ENCODE data around the gene ARFGEF2. TPM values are rescaled to one million over a fixed set of nuclear protein-coding genes. Genes with fewer than 3 reads are reported as not detected.
A peak's percentile ranks its signal among the peaks of the same experiment; 100 is the strongest.

ARFGEF2 gene
- total and polyA plus RNA-seq, 10 of the 15 experiments (the other 5 are each of a cell fraction or from before 2014, with no cell fraction given): 5.2 to 24.1 (median 17.7) TPM

- H3K4me2 ChIP-seq (ENCODE audit: control insufficient read depth, insufficient read depth): peak overlapping the region; percentile 85
- SMC1A ChIA-PET (ENCODE audit: uncharacterized antibody, unreplicated experiment): interaction anchor here (1.0 to 1.8 kb wide), 3 partner anchors 24 to 132 kb away, joined by 3 to 5 read pairs (median 5); no protein-coding TSS in a partner anchor
- POLR2A ChIA-PET: interaction anchor here (1.4 kb wide), 1 partner anchor 8 kb away, joined by 5 read pairs; the partner anchor contains the start of gene CSE1L
- DNase-seq (ENCODE audit: low read depth, low spot score) (peak; percentile 20), ATAC-seq (peak; percentile 86), FAIRE-seq (no peak)
- H3K9me3 ChIP-seq (replicated peaks; ENCODE audit: control insufficient read depth, insufficient read depth, low read length): no peaks in the 10 kb centered on the region; the same call in 2 of the 3 replicates
- BruUV-seq (replicated peaks): no TSS peak
- no peak overlapping the region for H3K9ac ChIP-seq (ENCODE audit: control insufficient read depth, insufficient read depth, low read length)
- no peak overlapping the region for H2AFZ ChIP-seq (ENCODE audit: control insufficient read depth, low read depth, low read length)
- CTCF ChIA-PET: interaction anchor here (1.0 to 1.7 kb wide), 2 partner anchors 25 kb away, joined by 3 to 5 read pairs; no protein-coding TSS in a partner anchor
- WGBS (ENCODE audit: insufficient coverage, insufficient replicate concordance, low lambda C conversion rate, missing lambda C conversion rate): 7% methylated on average over 4 of the region's 4 CpGs
- in situ Hi-C loops (cut with MboI) (no loop called here), intact Hi-C loops (cut with micrococcal nuclease; ENCODE audit: unreplicated experiment) (no loop called here)
- no peaks in the 10 kb centered on the region for H3K27me3 ChIP-seq (replicated peaks in 1 of 2; ENCODE audit: control insufficient read depth in 2 of 2, insufficient read depth in 2 of 2, low read length in 1 of 2)
- RAD21 ChIA-PET (ENCODE audit: unreplicated experiment): interaction anchor here (3.2 kb wide), 1 partner anchor 8 kb away, joined by 11 read pairs; the partner anchor contains the start of gene CSE1L
- H3K79me2 ChIP-seq (ENCODE audit: control insufficient read depth, insufficient read depth, low read length): peaks cover 88% of the 10 kb centered on the region
- peaks cover 24% of the 10 kb centered on the region for H3K4me1 ChIP-seq (ENCODE audit: control insufficient read depth, insufficient read depth, low read length)
- H3K36me3 ChIP-seq (ENCODE audit: control insufficient read depth in 2 of 2, insufficient read depth in 2 of 2, low read length in 1 of 2): peaks cover 2 to 11% of the 10 kb centered on the region in 2 experiments
- peak overlapping the region; percentile 45; the same call in 1 of the 2 replicates for H3K4me3 ChIP-seq
- 0 out of 2 replicates have a peak overlapping the region, but pooled peaks have one; percentile 0 for H3K27ac ChIP-seq (ENCODE audit: control insufficient read depth, insufficient read depth)
- H4K20me1 ChIP-seq (ENCODE audit: control insufficient read depth, insufficient read depth): peaks cover 3% of the 10 kb centered on the region
- no peak for TF ChIP-seq TCF3 (IDR thresholded peaks at IDR 0.05; ENCODE audit: borderline replicate concordance, insufficient read depth, low read depth, low read length)
- TF ChIP-seq SREBF2 (IDR thresholded peaks at IDR 0.05; ENCODE audit: low read length): no peak
- TF ChIP-seq MTA2 (IDR thresholded peaks at IDR 0.05; ENCODE audit: low read depth): peak; percentile 47; the same call in 1 of the 2 replicates
- TF ChIP-seq JUNB (IDR thresholded peaks at IDR 0.05): peak; percentile 57
- TF ChIP-seq ZBTB40 (IDR thresholded peaks at IDR 0.05; ENCODE audit: borderline replicate concordance): no peak
- TF ChIP-seq ZBED1 (IDR thresholded peaks at IDR 0.05; ENCODE audit: borderline replicate concordance): no peak
- TF ChIP-seq ZNF384 (IDR thresholded peaks at IDR 0.05; ENCODE audit: borderline replicate concordance, low read depth, low read length): no peak
- TF ChIP-seq PAX8 (IDR thresholded peaks at IDR 0.05): 0 out of 2 replicates have a peak, but pooled peaks have one; percentile 5
- peak; percentile 35; the same call in 1 of the 2 replicates for TF ChIP-seq ZNF24 (IDR thresholded peaks at IDR 0.05)
- TF ChIP-seq SKIL (IDR thresholded peaks at IDR 0.05; ENCODE audit: low read depth, poor library complexity, severe bottlenecking): peak; percentile 75
- TF ChIP-seq MXI1 (IDR thresholded peaks at IDR 0.05; ENCODE audit: low read depth, low read length): 0 out of 2 replicates have a peak, but pooled peaks have one; percentile 33
- TF ChIP-seq ATF7 (IDR thresholded peaks at IDR 0.05; ENCODE audit: low read depth): peak; percentile 42; the same call in 1 of the 2 replicates
- no peak for TF ChIP-seq RFX5 (IDR thresholded peaks at IDR 0.05; ENCODE audit: low read depth, low read length)
Observed at GRCh38 chr20:49054056-49054643, 132.6 kb downstream of the ARFGEF2 start.
